ENCODE data around the gene OR2G6.
"Not testable (repeated sequence)": the region's sequence is repeated elsewhere in the genome, so short reads cannot be mapped to it uniquely, and the experiment has no call there.

The OR2G6 gene

DNA sequence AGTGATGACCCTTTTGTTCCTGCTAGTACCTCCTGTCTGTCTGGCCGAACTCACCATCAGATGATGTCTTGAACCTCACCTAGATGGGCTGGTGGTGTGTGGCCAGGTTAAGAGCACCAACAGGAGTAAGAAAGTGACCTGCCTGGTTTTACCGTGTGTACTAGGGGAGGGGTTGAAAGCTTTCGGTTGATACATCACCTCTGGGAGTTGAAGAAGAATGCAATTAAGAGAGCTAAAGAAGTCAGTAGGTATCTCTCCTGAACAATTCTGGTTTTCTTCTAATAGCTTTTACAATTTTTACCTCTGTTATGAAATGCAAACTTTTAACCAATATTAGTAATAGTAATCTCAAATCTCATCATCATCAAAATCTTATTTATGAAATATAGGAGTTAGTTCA lies 54.8 kb downstream of the OR2G6 start, which contains the start of gene OR2T29:
Gene OR2T29, minus strand, starts transcription at position 101 of the 400 bp plus-strand sequence. CDS start 3,281 bp downstream, outside the sequence.
- in situ Hi-C loops (cut with HindIII; ENCODE audit: low sequenced_read_pairs); DNase-seq (ENCODE audit: low read depth, low spot score); H3K4me3 ChIP-seq (ENCODE audit: low read depth, low read length): not testable (repeated sequence)

DNA sequence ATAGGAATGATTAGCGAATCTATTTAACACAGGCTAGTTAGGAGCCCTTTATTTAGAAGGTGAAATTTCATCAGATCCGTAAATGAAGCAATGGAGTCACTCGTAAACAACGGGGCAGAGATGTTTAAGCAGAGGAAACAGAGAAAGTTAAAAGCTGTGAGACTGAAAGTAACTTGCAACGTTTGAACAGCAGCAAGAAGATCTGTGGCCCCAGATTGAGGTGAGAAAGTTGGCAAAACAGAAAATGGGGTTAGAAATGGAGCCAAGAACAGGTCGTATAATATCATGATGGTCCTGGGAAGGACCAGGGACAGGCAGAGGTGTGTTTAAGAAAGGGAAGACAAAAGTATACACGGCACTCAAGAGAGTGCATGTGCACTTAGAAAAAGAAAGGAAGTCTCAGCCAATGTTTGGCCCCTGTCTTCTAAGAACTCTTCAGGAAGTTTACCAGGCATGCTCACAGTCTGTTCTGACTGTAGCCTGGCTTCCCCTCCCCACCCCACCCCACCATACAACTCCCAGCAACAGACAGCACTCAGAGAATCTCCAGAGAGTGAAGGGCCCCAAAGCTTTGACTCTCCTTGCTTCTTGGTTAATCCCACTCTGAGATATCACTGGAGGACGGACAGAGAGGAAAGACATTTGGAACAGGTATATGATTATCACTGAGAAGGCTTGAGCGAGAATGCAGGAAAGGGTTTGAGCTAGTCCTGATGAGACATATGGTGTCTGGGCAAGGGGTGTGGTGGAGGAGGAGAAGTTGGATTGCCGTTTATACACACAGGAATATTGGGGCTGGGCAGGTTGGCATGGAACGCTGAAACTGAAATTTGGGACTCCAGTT lies 57.9 kb downstream of the OR2G6 start:
- H3K4me3 ChIP-seq (ENCODE audit: low read depth, low read length); in situ Hi-C loops (cut with HindIII; ENCODE audit: low sequenced_read_pairs): not testable (repeated sequence)

GRCh38 chr1:248569049-248569448 lies 61.2 kb downstream of the OR2G6 start:
- H3K4me3 ChIP-seq (ENCODE audit: low read depth, low read length); DNase-seq (ENCODE audit: low read depth, low spot score); in situ Hi-C loops (cut with HindIII; ENCODE audit: low sequenced_read_pairs): not testable (repeated sequence)

More for the DNA sequence above, 57.9 kb downstream of the OR2G6 start:
- not testable (repeated sequence) for DNase-seq (ENCODE audit: low read depth, low spot score)

GRCh38 chr1:248570811-248571210 lies 62.9 kb downstream of the OR2G6 start:
- H3K4me3 ChIP-seq (ENCODE audit: low read depth, low read length); DNase-seq (ENCODE audit: low read depth, low spot score); in situ Hi-C loops (cut with HindIII; ENCODE audit: low sequenced_read_pairs): not testable (repeated sequence)

DNA sequence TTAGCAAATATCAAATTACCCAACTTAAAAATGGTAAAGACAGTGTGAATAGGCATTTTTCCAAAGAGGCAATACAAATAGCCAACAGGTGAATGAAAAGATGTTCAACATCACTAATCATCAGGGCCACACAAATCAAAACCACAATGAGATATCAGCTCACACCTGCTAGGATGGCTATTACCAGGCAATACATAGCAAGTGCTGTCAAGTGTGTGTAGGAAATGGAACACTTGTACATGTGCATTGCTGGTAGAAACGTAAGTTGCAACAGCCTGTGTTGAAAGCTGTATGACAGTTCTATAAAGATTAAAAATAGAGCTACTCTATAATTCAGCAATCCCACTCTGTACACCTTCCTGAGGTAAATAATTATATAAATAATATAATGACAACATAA lies 64.2 kb downstream of the OR2G6 start:
- H3K4me3 ChIP-seq (ENCODE audit: low read depth, low read length); DNase-seq (ENCODE audit: low read depth, low spot score); in situ Hi-C loops (cut with HindIII; ENCODE audit: low sequenced_read_pairs): not testable (repeated sequence)

GRCh38 chr1:248573856-248574255 lies 66.0 kb downstream of the OR2G6 start:
- in situ Hi-C loops (cut with HindIII; ENCODE audit: low sequenced_read_pairs); DNase-seq (ENCODE audit: low read depth, low spot score); H3K4me3 ChIP-seq (ENCODE audit: low read depth, low read length): not testable (repeated sequence)

- H3K4me3 ChIP-seq (ENCODE audit: low read depth, low read length); in situ Hi-C loops (cut with HindIII; ENCODE audit: low sequenced_read_pairs); DNase-seq (ENCODE audit: low read depth, low spot score): not testable (repeated sequence)
Observed at GRCh38 chr1:248574657-248575056, 66.8 kb downstream of the OR2G6 start, which contains the start of gene OR2T34. OR2T34 (minus strand) TSS chr1:248574757; CDS start chr1:248574757, 0 bp downstream.

DNA sequence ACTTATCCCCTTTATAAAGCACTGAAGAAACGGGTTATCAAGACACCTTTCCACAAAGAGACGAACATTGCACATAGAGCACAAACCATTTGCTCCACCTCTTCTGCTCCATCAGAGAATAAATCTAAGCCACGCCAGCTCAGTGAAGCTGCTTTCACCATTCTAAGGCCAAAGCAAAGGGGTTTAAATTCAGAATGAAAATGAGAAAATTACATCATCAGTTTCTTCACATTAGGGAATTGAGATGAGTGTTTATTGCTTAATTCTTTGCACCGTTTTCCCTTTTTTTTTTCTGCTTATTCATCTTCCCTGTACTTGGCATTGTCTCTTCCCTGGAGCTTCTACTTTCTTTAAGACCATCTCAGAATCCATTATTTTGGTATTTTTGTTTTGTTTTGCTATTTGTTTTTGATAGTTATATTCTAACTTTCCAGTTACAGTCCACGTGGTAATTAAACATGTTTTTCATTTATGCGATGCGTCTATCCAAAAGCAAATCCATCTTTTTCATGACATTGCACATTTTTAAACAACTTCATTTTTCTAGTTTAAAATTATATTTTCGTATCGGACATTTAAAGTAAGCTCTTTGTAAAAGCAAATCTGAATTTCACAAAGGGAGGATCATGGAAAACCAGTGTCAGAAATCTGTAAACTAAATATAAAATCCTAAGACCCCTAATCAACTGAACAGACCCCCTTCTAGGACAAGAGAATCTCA lies 68.5 kb downstream of the OR2G6 start:
- DNase-seq (ENCODE audit: low read depth, low spot score), result no peak
- in situ Hi-C loops (cut with HindIII; ENCODE audit: low sequenced_read_pairs), result no loop called here

More for the DNA sequence above, 68.5 kb downstream of the OR2G6 start:
- H3K4me3 ChIP-seq (ENCODE audit: low read depth, low read length), result no peak overlapping the region
- no peak for TF ChIP-seq CTCF (IDR thresholded peaks at IDR 0.05; ENCODE audit: low read depth, low read length)

Data from astrocyte of the spinal cord (primary cell).